HUDEP-2 (cell line): ENCODE measurements around the gene PRR29.
"Not testable (repeated sequence)": the region's sequence is repeated elsewhere in the genome, so short reads cannot be mapped to it uniquely, and the experiment has no call there.

Experiments used
- DNase-seq, 76 experiments: peaks; one replicate each; lab custom pipeline; 2025; ENCODE audit not compliant: unreplicated experiment in 76 of 76; lab: John Stamatoyannopoulos, UW

The PRR29 gene

DNA sequence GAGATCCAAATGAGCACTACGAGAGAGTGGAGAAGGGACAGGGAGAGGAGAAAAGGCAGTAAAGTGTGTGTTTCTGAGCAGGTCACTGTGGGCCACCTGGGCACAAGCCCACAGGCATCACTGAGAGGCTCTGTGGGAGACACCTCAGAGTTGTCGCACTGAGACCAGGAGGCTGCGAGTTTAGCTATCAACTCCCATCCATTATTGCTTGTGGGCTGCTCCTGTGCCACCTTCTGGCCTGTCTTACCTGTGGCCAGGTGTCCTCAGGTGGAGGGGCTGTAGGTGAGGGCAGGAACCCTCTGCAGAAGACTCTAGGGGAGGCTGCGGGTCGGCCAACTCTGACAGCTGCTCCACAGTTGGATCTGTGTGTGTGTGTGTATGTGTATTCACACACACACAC lies 2.5 kb upstream of the PRR29 start:
- no peak for DNase-seq

DNA sequence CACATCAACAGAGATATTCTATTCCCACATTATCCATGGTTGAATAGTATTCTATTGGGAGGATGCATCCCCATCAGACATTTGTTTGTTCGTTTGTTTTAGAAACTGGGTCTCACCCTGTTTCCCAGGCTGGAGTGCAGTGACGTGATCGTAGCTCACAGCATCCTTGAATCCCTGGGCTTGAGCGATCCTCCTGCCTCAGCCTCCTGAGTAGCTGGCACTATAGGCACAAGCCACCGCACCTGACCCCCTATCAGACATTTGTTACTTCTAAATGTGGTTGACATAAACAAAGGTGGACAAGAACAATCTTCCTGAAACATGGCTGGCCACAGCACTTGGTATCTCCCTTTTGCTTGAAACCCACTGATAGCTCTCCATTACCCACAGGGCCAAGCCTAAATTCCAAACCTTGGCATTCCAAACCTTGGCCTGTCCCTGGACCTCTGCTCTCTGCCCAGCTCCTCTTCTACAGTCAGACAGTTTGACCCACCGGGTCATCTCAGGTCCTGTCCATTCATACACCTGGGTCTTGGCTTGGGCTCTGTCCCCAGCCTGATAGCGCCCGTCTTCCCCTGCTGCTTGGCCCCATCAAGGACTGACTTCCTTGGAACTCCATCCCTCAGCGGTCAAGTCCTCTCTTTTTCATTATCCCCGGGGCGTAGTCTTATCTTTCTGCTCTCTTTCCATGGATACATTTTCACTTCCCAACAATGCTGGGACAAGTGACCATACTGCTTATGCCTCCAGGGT lies 1.5 kb upstream of the PRR29 start:
- no peak for DNase-seq

DNA sequence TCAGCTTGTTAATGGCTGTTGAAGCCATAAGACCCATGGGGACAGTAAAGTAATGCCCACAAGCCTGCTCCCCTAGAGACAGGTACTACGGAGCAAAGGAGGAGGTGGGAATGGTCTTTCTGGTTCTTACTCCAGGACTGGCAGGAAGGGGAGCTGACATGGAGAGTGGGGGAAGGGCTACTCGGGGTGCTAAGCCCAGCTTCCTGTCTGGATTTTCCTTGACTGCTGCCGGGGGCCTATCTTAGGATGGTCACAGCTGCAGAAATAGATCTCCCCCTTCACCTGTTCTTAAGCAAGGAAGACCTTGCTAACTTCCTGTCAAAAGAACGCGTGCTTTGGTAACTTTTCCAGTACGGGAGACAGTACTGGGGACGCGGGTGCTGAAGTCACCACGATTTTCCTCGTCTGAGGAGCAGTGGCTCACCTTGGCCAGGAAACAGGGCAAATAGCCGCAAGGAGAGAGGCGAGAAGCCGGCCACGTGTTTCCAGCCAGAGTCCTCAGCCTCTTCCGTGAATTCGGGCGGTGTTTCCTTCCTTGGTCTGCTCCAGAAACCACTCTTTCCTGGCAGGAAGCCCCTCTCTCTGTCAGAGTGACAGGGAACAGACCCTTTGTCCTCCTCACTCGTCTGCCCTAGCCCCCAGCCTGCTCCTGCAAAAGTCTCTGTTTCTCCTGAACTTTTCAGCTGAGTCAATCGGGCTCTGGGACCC lies 656 bp upstream of the PRR29 start:
- no peak for DNase-seq

DNA sequence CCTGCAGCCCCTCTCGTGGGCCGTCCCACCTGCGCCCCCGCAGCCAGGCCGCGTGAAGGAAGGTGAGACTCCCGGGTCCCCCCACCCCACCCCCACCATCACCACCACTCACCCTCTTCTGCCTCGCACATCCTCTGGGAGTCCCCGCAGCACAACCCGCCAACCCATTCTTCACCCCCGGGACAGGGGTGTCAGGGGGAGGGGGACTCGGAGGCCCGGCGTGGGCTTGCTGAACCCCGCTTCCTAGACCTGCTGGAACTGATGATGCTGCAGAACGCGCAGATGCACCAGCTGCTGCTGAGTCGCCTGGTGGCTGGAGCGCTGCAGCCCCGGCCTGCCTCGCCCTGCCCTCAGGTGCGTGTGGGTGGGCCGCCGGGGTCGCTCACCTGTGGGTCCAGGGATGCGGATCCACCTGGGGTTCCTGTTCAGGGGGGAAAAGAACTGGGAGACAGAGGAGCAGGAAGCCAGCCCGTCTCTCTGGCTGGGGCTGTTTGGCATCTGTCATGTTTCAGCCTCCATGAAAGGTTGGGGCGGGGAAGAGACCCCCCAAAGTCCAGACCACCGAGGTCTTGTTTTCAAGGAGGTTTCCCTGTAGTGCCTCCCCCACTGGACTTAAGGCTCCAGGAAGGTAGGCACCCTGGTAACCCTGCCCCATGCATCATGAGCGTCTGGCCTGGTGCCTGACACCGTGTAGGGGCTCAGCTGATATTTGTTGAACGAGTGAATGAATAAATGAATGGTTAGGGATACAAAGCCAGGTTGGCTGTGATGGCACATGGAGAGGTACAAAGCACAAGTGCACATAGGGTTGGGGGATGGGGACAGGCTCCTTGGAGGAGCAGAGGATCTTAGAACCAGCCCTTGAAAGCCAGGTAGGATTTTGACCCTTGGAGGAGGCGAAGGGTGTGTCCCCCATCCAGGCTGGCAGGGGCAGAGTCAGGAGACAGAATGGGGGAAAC lies 849 bp downstream of the PRR29 start:
- DNase-seq = no peak

DNA sequence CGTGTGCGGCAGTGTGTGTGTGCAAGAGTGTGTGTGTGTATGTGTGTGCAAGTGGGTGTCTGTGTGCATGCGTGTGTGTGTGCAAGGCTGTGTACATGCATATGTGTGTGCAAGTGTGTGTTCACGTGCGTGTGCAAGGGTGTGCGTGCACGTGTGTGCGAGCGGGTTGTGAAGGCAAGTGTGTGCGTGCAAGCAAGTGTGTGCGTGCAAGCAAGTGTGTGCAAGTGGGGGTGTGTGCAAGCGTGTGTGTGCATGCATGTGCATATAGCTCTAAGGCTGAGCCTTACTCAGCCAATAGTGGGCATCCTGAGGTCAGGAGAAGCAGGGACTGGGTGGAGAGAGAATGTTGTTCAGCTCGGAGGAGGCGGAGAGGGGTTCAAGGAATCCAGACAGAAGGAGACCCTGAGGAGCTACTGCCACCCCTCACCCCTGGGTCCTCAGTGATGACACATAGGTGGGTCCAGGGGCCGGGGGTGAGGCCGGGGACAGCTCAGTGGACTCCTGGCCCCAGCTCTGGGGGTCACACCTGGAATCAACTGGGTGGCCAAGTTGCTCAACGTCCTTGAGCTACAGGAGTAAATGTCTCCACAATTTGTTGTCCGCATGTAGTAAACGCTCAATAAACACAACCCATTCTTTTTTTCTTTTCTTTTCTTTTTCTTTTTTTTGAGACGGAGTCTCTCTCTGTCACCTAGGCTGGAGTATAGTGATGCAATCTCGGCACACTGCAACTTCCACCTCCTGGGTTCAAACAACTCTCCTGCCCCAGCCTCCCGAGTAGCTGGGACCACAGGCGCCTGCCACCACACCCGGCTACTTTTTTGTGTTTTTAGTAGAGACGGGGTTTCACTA lies 1.8 kb downstream of the PRR29 start:
- DNase-seq = no peak

DNA sequence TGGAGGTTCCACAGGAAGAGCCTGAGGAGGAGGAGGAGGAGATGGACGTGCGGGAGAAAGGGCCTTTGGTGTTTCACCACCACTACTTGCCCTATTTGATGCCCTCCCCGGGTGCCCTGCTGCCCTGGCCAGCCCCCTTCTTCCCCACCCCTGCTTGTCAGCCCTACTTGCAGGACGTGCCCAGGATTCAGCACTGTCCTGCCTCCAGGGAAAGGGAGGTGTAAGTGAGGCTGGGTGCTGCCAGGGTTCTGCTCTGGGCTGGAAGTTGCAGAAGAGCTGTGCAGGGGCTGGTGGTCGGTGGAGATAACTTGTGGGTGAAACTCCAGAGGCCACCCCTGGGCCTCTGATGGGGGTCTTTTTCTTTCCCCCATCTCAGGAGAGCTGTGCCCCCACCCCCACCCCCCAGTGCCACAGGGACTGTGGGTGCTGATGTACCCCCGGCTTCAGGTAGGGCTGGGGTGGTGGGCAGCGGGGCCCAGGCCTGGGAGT lies 3.0 kb downstream of the PRR29 start:
- DNase-seq = no peak

DNA sequence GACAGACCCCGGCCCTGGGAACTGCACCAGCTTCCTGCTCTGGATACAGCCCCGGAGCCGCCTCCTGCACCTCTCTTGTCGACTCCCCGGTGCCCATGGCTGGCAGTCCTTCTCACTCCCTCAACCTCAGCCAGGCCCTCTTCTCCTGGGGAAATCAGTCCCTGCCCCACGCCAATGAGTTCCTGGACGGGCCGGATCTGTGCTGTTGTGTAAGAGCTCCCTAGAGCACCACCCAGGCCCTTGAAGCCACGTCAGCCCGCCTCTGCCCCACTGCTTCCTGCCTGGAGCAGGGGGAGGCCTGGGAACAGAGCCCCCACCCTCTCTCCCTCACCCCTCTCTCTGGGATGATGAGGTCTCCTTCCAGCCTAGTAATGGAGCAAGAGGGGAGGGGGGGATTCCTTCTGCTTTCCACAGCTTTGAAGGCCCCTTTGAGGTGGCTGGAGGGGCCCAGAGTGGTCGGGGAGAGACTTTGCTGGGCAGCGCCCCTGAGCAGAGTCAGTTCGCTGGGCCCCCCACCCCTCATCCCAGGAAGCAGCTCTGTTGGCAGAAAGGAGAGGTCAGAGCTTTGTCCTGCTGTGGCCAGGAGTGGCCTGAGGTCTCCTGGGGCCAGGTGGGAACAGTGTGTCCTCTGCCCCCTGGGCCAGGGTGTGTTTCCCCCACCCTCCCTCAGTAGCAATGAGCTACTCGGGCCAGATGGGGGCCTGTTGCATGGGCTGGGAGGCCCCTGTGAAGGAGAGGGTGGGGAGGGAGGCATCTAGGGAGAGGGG lies 3.8 kb downstream of the PRR29 start:
- no peak for DNase-seq

DNA sequence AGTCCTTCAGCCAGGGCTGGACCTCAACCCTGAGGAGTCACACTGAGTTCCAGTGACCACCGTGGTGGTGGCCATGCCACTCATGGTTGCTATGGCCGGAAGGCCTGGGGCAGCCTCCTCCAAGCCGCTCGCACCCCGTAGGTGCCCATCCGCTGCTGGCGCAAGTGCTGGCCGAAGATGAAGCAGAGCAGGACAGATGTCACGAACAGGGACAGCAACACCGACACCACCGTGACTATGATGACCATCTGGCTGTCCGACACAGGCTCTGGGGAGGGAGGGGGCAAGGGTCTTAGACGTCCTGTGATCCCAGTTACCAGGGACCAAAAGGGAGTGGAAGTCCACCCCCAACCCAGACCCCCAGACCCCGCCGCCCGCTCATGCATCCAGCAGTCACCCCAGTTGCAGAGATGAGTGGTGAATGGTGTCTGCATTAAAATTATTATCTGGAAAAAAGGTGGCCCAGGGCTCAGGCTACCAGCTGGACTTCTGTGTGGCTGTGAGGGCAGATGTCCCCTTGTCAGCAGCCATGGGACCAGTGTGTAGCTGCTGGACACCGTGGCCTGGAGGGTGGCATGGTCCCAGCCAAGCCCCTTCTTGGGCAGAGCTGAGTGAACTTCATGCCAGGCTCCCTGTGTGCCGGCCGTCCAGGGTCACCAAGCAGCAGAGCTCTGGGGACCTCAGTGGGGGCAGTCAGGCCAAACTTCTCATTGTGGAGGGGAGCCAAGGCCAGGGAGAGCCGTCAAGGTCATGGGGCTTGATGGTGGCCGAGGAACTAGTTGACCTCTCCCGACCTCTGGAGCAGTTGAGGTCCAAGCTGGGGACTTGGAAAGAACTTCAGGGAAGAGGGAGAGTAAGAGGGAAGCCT lies 4.7 kb downstream of the PRR29 start:
- no peak for DNase-seq

DNA sequence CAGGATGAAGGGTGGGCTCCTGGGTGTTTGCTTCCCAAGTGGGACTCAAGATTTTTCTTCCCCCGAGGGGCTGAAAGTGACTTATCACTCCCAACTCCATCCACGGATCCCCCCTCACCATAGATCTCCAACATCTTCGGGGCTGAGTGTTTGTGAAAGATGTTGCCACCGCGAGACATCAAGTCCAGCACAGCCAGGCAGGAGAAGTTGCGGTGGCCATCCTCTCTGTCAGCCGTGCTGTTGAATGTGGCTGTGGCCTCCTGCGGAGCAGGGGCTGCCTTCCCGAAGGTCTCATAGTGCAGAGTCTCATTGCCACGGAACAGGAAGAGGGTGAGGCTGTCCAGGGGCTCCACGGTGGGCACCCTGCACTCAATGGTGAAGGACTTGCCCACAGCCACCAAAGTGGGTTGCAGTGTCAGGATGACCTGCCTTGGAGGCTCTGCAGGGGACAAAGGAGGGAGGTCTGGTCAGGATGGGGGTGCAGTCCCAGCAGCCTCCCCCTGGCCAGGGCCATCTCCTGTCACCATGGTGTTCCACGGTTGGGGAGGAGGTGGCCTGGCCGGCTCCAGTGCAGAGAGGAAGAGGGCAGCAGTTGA lies 5.5 kb downstream of the PRR29 start:
- DNase-seq = no peak

DNA sequence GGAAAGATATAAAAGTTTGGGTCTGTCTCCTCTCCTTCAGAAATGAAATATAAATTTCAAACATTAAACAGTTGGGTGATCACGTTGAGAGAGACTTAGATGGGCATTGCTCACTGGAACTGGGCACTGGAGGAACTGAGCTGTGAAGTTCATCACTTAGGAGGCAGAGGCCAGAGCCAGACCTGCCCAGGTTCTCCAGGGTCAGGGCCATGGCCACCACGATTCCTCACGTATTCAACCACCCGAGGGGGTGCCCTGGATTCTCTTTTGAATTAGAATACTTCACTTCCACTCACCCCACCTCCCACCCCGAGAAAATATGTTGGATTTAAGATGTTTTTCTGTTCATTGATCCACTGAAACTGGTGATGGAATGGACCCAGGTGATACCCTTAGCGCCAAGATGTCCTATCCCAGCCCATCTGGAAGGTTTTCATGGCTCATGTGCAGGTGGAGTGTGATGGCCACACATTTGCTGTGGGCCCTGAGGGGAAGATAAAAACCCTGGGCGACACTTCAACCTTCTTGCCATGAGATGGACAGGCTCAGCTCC lies 6.1 kb downstream of the PRR29 start:
- no peak for DNase-seq

DNA sequence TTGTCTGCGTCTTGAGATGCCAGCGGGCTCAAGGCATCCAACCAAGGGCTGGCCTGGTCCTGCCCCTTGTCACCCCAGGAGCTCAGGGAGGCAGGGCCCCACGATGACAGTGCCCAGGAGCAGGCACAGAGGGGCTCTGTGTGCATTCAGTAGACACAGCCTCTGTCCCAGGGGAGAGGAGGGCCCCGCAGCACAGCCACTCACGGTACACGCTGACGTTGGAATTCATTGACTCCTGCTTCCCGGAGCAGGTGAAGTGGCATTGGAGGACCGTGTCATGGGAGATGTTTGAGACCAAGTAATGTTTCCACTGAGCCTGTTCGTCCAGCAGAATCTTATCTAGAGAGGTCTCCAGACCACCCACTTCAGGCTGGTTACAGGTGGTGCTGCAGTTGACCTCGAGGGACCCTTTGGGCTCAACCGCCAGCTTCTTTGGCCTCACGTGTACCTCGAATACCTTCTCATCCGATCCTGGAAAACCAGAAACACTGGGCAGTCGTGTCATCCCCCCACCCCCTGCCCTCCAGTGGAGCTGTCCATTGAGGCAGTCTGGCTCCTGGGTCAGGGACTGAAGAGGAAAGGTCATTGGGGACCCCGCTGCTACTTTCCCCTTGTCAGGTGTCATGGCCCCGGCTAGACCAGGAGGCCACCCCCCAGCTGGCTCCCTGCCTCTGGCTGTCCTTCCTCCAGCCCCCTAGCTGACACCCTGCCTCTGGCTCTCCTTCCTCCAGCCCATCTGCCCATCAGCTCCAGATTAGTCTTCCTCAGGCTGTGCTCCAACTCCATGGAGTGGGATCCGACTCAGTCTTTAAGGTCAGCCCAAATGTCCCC lies 7.0 kb downstream of the PRR29 start:
- no peak for DNase-seq

DNA sequence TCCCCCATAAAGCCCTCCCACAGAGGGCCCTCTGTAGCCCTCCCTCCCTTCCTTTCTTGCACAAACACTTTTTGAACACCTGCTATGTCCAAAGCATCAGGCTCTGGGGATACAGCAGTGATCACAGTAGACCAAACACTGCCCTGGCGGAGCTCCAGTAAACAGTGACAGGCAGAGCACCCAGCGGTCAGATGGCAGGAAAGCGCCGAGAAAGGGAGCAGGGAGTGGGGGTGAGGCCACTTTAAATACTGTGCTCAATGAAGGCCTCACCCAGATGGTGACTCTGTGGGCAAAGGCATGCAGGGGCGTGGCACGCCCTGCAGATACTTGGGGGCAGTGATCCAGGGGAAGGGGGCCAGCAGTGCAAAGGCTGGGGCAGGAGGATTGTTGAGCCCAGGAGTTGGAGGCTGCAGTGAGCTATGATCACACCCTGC lies 7.6 kb downstream of the PRR29 start:
- peak in 72 of 76 experiments; percentile 31 to 88 (median 75) for DNase-seq

DNA sequence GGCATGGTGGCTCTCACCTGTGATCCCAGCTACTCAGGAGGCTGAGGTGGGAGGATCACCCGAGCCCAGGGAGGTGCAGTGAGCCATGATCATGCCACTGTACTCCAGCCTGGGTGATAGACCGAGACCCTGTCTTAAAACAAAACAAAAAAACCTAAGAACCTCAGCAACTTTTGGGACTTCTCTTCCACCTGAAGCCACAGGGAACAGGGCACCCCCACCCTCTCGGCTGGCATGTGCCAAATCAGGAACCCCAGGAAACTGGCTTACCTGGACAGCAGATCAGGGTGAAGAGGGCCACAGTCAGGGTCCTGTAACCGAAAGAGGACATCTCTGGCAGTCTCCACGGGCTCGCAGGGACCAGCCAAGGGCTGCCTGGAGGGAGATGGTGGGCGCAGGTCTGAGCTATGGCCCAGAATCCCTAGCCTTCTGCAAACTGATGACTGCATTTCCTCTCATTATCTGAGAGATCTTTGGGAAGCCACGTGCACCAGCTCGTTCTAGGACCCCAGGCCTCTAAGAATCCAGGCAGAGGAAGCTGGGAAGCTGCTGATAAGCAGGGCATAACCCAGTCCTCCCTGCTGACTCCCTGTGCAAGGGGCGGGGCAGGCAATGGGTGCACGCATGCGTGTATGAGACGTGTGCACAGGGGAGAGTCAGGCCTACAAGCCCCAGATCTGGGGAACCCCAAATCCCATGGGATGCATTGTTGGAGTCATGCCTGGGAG lies 8.4 kb downstream of the PRR29 start:
- DNase-seq = peak in 72 of 76 experiments; percentile 42 to 89 (median 74)

DNA sequence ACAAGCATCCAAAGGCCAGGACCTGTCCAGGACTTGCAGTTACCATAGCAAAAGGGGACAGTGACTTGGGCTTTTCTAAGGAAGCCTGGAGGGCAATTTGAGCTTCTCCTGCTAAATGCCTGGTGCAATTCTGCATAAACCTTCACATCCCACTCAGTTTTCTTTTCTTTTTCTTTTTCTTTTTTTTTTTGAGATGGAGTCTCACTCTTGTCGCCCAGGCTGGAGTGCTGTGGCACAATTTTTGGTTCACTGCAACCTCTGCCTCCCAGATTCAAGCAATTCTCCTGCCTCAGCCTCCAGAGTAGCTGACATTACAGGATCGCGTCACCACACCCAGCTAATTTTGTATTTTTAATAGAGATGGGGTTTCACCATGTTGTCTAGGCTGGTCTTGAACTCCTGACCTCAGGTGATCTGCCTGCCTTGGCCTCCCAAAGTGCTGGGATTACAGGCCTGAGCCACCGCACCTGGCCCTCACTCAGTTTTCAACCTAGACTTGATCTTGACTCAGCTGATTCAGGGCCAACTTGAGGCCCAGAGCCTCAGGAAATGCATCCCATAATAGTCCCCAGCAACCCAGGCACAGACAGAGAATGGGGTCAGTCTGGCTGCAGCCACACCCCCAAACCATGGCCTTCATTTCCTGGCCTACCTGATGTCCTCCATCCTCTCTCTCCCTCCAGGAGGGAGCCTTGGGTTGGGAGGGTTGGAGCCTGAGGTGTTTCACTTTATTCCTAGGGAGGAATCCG lies 9.1 kb downstream of the PRR29 start:
- not testable (repeated sequence) for DNase-seq

DNA sequence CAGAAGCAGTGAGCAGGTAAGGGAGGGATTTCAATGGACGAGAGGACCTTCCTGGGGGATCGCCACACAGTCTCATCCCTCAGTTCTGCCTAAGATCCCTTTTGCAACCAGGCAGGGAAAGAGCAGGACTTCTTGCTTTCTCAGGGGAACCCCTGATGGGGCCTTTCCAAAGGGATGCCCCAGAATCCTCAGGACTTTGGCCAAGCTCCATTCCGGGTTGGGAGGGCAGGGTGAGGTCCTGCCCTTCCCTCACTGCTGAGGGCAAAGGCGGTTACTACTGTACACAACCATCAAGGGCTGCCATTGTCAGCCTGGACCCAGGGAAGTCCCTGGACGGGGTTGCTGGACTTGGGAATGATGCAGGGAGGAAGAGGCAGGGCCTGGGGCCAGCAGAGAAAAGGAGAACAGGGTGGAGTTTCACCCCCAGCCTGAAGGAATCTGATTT lies 9.7 kb downstream of the PRR29 start:
- DNase-seq = no peak
